Naive thymus-derived CD4-positive, alpha-beta T cell (primary cell): Measurements from ENCODE around the gene CTNNA1. TPM values are rescaled to one million over a fixed set of nuclear protein-coding genes. Genes with fewer than 3 reads are reported as not detected.
"Not testable (repeated sequence)": the region's sequence is repeated elsewhere in the genome, so short reads cannot be mapped to it uniquely, and the experiment has no call there.

ENCODE experiments used
- ATAC-seq: fragments of 150-1000 bp; cut with Tn5 transposase; 2 replicates; pipeline ENCODE4 v1.10.0; 2021; ENCODE audit warnings: mild to moderate bottlenecking, moderate library complexity
- CTCF ChIA-PET: fragments of 350-600 bp; sonication (Branson Sonifier 250); formaldehyde crosslinking; loops from one replicate; lab custom pipeline; 2021; ENCODE audit warnings: antibody characterized with exemption; lab: Charles Lee
- POLR2A ChIA-PET: fragments of 350-600 bp; sonication (Branson Sonifier 250); formaldehyde crosslinking; loops from one replicate; lab custom pipeline; 2021; ENCODE audit warnings: antibody characterized with exemption, inconsistent platforms; lab: Charles Lee
- DNase-seq, 9 donors: peaks; one replicate each; pipeline versions ENCODE4 v3.0.0 to v3.0.0-alpha.2; 2020 to 2022; ENCODE audit warnings: mixed read lengths in 1 of 9
- H3K27ac ChIP-seq: one replicate; pipeline ENCODE4 v1.7.0; 2013; ENCODE audit warnings: mild to moderate bottlenecking, low read depth, low read length, moderate library complexity
- H3K27me3 ChIP-seq, 2 donors: one replicate each; pipeline ENCODE4 v1.7.0; 2013; ENCODE audit warnings: low read length in 2 of 2, mild to moderate bottlenecking in 2 of 2, moderate library complexity in 2 of 2; ENCODE audit not compliant: control insufficient read depth in 2 of 2, insufficient read depth in 2 of 2
- H3K36me3 ChIP-seq, 3 experiments: 1 replicate in 2 of 3; 2 replicates in 1 of 3; pipeline ENCODE4 v1.7.0; 2013; ENCODE audit warnings: low read length in 3 of 3, mild to moderate bottlenecking in 3 of 3, moderate library complexity in 1 of 3; ENCODE audit not compliant: insufficient read depth in 3 of 3, control insufficient read depth in 2 of 3
- H3K4me1 ChIP-seq, 2 donors: one replicate each; pipeline ENCODE4 v1.7.0; 2013; ENCODE audit warnings: low read length in 2 of 2, mild to moderate bottlenecking in 2 of 2, moderate library complexity in 1 of 2; ENCODE audit not compliant: control insufficient read depth in 2 of 2, insufficient read depth in 2 of 2
- H3K4me3 ChIP-seq: 2 replicates; pipeline ENCODE4 v1.7.0; 2013; ENCODE audit warnings: mild to moderate bottlenecking, low read length
- H3K9me3 ChIP-seq, 3 experiments: 1 replicate in 2 of 3; 2 replicates in 1 of 3; pipeline ENCODE4 v1.7.0; 2013; ENCODE audit warnings: low read length in 3 of 3; ENCODE audit not compliant: control insufficient read depth in 2 of 3
- H3K27ac Mint-ChIP-seq, 9 donors: one replicate each; pipeline ENCODE4 v1.8.0; 2020 to 2022; ENCODE audit warnings: mixed read lengths in 9 of 9, mild to moderate bottlenecking in 8 of 9, moderate library complexity in 5 of 9, inconsistent platforms in 2 of 9
- H3K27me3 Mint-ChIP-seq, 5 donors: one replicate each; pipeline ENCODE4 v1.8.0; 2021 to 2022; ENCODE audit warnings: mixed read lengths in 5 of 5, mild to moderate bottlenecking in 1 of 5
- H3K36me3 Mint-ChIP-seq, 5 donors: one replicate each; pipeline ENCODE4 v1.8.0; 2020 to 2022; ENCODE audit warnings: mixed read lengths in 5 of 5, mild to moderate bottlenecking in 3 of 5, inconsistent platforms in 1 of 5
- H3K4me1 Mint-ChIP-seq, 7 donors: one replicate each; pipeline ENCODE4 v1.8.0; 2020 to 2022; ENCODE audit warnings: mixed read lengths in 7 of 7, mild to moderate bottlenecking in 3 of 7, inconsistent platforms in 1 of 7
- H3K4me3 Mint-ChIP-seq, 10 donors: one replicate each; pipeline ENCODE4 v1.8.0; 2020 to 2022; ENCODE audit warnings: mild to moderate bottlenecking in 10 of 10, mixed read lengths in 10 of 10, moderate library complexity in 6 of 10, inconsistent platforms in 2 of 10
- H3K9me3 Mint-ChIP-seq, 11 donors: one replicate each; pipeline ENCODE4 v1.8.0; 2020 to 2022; ENCODE audit warnings: mixed read lengths in 11 of 11, mild to moderate bottlenecking in 4 of 11, inconsistent platforms in 1 of 11, moderate library complexity in 1 of 11
- intact Hi-C, 2 donors: fragments of 100-400 bp; cut with micrococcal nuclease; formaldehyde crosslinking; loops; one replicate each; pipeline ENCODE4 v1.15.1; 2023
- polyA plus RNA-seq, 2 donors: library from polyadenylated mRNA; unstranded; fragments of 300-500 nt; fragmentation: Illumina TruSeq; gene quantifications; one replicate each; pipeline ENCODE4 v1.2.3, GENCODE V29; 2021
- total RNA-seq, 6 experiments: library from RNA in 5 of 6; stranded (reverse) in 5 of 6; gene quantifications; 1 replicate in 5 of 6; 2 replicates in 1 of 6; pipeline ENCODE4 v1.2.3 and lab custom pipeline; 2021 to 2026

Gene CTNNA1, protein sequence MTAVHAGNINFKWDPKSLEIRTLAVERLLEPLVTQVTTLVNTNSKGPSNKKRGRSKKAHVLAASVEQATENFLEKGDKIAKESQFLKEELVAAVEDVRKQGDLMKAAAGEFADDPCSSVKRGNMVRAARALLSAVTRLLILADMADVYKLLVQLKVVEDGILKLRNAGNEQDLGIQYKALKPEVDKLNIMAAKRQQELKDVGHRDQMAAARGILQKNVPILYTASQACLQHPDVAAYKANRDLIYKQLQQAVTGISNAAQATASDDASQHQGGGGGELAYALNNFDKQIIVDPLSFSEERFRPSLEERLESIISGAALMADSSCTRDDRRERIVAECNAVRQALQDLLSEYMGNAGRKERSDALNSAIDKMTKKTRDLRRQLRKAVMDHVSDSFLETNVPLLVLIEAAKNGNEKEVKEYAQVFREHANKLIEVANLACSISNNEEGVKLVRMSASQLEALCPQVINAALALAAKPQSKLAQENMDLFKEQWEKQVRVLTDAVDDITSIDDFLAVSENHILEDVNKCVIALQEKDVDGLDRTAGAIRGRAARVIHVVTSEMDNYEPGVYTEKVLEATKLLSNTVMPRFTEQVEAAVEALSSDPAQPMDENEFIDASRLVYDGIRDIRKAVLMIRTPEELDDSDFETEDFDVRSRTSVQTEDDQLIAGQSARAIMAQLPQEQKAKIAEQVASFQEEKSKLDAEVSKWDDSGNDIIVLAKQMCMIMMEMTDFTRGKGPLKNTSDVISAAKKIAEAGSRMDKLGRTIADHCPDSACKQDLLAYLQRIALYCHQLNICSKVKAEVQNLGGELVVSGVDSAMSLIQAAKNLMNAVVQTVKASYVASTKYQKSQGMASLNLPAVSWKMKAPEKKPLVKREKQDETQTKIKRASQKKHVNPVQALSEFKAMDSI
- total RNA-seq (10 to 100 TPM in 2 of 5 experiments, 1 to 10 TPM in 3; 3.7 to 52.9 (median 7.1) TPM), polyA plus RNA-seq (under 1 TPM; 0.78 to 0.92 TPM), total RNA-seq (lab: John Stamatoyannopoulos, UW) (3.4 reads per million, percentile 18 among the genes with 10 or more reads in this experiment)

DNA sequence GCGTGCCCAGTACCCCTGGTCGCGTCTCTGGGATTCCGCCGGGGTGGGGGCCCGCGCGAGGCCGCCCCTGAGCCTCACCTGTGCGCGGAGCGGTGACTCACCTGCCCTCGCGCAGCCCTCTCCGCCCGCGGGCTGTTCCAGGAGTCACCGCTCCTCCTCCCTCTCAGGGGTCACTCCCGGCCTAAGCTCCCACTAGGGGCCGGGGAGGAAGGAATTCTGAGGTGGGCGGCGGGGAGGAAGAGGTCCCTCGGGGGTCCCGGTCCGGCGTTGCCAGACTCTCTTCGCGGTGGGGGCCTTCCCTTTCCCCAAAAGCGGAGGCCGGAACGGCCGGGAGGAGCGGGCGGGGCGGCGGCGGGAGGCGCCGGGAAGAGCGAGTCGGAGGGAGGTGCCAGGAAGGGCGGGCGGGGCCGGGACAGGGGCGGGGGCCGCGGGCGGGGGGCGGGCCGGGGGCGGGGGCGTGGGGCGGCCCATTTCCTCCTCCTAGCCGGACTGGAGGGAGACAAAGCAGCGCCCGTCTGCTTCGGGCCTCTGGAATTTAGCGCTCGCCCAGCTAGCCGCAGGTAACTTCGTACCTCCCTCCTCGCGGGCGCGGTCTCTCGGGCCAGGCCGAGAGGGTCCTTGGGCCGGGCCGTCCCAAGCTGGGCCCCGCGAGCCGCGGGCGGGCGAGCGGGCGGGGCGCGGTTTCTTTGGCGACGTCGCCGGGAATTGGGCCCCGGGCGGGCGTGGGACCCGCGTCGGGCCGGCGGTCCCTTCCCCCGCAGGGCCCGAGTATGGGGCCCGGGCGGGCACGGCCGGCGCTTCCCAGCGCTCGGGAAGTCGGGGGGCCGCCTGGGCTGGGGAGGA lies at the start of gene CTNNA1:
Gene CTNNA1, plus strand, starts transcription at position 475 of the 843 bp plus-strand sequence. CDS start 28,500 bp downstream, outside the sequence.
- Histone ChIP-seq H3K4me3 (peak within 1 kb of the TSS; percentile 50), H3K4me1 (peaks cover 6 to 7% of the 10 kb centered on the region in 2 donors), H3K9me3 (no peaks in the 10 kb centered on the region), H3K36me3 (no peaks in the 10 kb centered on the region), H3K27me3 (no peaks in the 10 kb centered on the region), H3K27ac (no peak within 1 kb of the TSS)
- H3K36me3 Mint-ChIP-seq, result peaks cover 0 to 12% (median 3%) of the 10 kb centered on the region in 5 donors
- peaks cover 8 to 23% (median 15%) of the 10 kb centered on the region in 7 donors for H3K4me1 Mint-ChIP-seq
- intact Hi-C loops, result loop anchor here (1.0 to 10.0 kb wide), 7 partner anchors 11 to 639 kb away; partner anchors contain the start of genes HSPA9 (in 1 of the 2) and SIL1 (in 1 of the 2)
- peak within 1 kb of the TSS in 5 of 9 donors; percentile 10 to 67 (median 24) for H3K27ac Mint-ChIP-seq
- peaks cover 42 to 51% (median 48%) of the 10 kb centered on the region in 5 donors for H3K27me3 Mint-ChIP-seq
- ATAC-seq, result peak; percentile 68
- H3K9me3 Mint-ChIP-seq, result peaks cover 0 to 26% (median 4%) of the 10 kb centered on the region in 11 donors
- DNase-seq, result peak in 4 of 9 donors; percentile 11 to 67 (median 16)
- ChIA-PET POLR2A (no interaction called here), CTCF (no interaction called here)
- H3K4me3 Mint-ChIP-seq, result peak within 1 kb of the TSS; percentile 60 to 89 (median 79)

DNA sequence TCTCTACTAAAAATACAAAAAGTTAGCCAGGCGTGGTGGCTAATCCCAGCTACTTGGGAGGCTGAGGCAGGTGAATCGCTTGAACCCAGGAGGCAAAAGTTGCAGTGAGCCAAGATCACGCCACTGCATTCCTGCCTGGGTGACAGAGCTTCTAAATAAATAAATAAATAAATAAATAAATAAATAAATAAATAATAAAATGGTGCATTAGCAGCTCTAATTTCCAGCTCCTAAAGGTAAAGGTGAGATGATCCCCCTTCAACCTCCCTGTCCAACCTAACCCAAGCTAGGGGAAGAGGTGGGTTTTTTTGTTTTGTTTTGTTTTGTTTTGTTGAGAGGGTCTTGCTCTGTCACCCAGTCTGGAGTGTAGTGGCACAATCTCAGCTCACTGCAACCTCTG lies 49.4 kb upstream of the CTNNA1 start:
- intact Hi-C loops, DNase-seq, H3K4me3 ChIP-seq, CTCF ChIA-PET, H3K27ac Mint-ChIP-seq, H3K4me1 ChIP-seq, H3K4me1 Mint-ChIP-seq, H3K27ac ChIP-seq, H3K27me3 ChIP-seq, H3K4me3 Mint-ChIP-seq, H3K36me3 Mint-ChIP-seq, H3K9me3 Mint-ChIP-seq, ATAC-seq, H3K9me3 ChIP-seq, H3K36me3 ChIP-seq, POLR2A ChIA-PET: not testable (repeated sequence)
- peaks cover 80 to 88% (median 85%) of the 10 kb centered on the region in 5 donors for H3K27me3 Mint-ChIP-seq

DNA sequence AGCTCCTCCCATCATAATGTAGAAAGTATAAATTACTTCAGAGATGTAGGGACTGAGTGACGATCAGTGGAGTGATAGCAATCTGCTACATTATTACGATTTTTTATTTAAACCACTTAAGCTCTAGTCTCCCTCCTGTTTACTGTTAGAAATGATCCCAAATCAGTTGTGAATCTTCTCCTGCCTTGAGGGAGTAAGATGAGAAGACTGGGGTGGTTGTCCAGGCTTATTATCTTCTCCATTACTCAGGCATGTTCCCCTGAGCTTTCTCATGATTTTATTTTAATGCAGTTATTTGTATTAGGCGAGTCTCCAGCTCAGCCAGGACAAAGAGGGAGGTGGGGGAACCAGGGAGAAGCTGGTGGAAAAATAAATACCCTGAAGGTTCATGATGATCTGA lies 48.2 kb upstream of the CTNNA1 start:
- intact Hi-C loops, result no loop called here
- Mint-ChIP-seq H3K4me3 (no peak overlapping the region), H3K27me3 (peaks cover 73 to 84% (median 76%) of the 10 kb centered on the region in 5 donors), H3K27ac (no peak overlapping the region), H3K36me3 (peaks cover 0 to 3% (median 0%) of the 10 kb centered on the region in 5 donors), H3K9me3 (peaks cover 0 to 4% (median 1%) of the 10 kb centered on the region in 11 donors), H3K4me1 (no peaks in the 10 kb centered on the region)
- no peaks in the 10 kb centered on the region for H3K4me1 ChIP-seq
- DNase-seq, result no peak
- no peaks in the 10 kb centered on the region for H3K9me3 ChIP-seq
- ChIA-PET POLR2A (no interaction called here), CTCF (no interaction called here)
- H3K4me3 ChIP-seq, result no peak overlapping the region
- no peak overlapping the region for H3K27ac ChIP-seq
- H3K36me3 ChIP-seq, result no peaks in the 10 kb centered on the region
- no peak for ATAC-seq
- H3K27me3 ChIP-seq, result peaks cover 0 to 6% of the 10 kb centered on the region in 2 donors

DNA sequence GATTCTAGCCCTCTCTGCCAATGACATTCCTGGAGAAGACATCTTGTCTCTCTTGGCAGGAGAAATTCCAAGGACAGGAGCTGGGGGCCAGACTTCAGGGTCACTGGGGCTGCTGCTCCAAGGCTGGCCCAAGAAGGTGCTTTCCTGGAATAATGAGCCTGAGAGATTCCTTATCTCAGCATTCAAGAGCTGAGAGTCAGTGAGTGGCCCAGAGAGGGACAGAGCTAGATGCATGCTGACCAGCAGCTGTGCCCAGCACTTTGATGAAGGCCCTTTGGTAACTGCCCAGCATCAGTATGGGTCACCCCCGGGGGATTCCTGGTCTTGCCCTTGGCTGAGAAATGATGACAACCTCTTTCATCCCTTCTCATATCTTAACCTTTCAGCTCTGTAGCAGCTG lies 47.7 kb upstream of the CTNNA1 start:
- Histone ChIP-seq H3K27me3 (peaks cover 0 to 6% of the 10 kb centered on the region in 2 donors), H3K4me1 (no peaks in the 10 kb centered on the region), H3K9me3 (no peaks in the 10 kb centered on the region), H3K36me3 (no peaks in the 10 kb centered on the region), H3K27ac (no peak overlapping the region), H3K4me3 (no peak overlapping the region)
- Mint-ChIP-seq H3K9me3 (peaks cover 0 to 6% (median 1%) of the 10 kb centered on the region in 11 donors), H3K27me3 (peaks cover 68 to 87% (median 72%) of the 10 kb centered on the region in 5 donors), H3K36me3 (peaks cover 0 to 3% (median 0%) of the 10 kb centered on the region in 5 donors), H3K4me3 (no peak overlapping the region), H3K4me1 (no peaks in the 10 kb centered on the region), H3K27ac (no peak overlapping the region)
- DNase-seq (no peak), ATAC-seq (no peak)
- POLR2A ChIA-PET, result no interaction called here
- CTCF ChIA-PET, result no interaction called here
- intact Hi-C loops, result no loop called here

DNA sequence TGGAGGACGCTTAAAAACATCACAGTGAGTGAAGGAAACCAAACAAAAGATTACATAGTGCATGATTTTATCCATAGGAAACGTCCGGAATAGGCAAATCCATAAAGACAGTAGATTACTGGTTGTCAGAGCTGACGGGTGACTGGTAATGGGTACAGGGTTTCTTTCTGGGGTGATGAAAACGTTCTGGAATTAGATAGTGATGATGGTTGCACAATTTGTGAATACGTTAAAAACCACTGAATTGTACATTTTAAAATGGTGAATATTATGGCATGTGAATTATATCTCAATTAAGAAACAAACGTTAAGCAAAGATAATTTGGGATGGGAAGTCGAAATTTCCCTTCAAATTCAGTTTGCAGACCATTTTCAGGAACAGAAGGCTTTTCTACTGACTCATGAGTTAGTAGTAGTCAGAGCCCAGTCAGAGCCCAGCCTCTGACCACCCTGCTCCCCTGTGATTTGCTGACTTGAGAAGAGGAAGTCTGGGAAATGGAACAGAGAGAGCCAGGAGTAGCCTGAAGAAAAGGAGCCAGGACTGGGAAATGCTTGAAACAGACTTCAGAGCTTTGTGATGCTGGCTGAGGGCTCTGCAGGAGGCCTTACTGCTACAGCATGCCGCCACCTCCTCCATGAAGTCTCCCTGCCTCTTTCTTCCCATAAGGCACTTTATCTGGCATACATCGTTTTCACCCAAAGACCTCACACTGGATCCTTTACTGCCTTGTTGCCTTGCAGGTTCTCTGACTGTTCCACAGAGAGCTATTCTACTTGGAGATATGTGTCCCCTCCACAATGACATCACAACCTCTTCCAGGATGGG lies 46.4 kb upstream of the CTNNA1 start:
- no peak for ATAC-seq
- Mint-ChIP-seq H3K4me1 (no peaks in the 10 kb centered on the region), H3K27me3 (peaks cover 66 to 83% (median 70%) of the 10 kb centered on the region in 5 donors), H3K27ac (no peak overlapping the region), H3K9me3 (peaks cover 0 to 4% (median 0%) of the 10 kb centered on the region in 11 donors), H3K4me3 (peak overlapping the region in 1 of 10 donors; percentile 2), H3K36me3 (peaks cover 0 to 3% (median 0%) of the 10 kb centered on the region in 5 donors)
- no peak for DNase-seq
- Histone ChIP-seq H3K4me1 (no peaks in the 10 kb centered on the region), H3K36me3 (no peaks in the 10 kb centered on the region), H3K4me3 (no peak overlapping the region), H3K27ac (no peak overlapping the region), H3K9me3 (no peaks in the 10 kb centered on the region), H3K27me3 (peaks cover 0 to 6% of the 10 kb centered on the region in 2 donors)
- POLR2A ChIA-PET, result interaction anchor here (0.6 kb wide), 1 partner anchor 12 kb away, joined by 3 read pairs; no protein-coding TSS in a partner anchor
- CTCF ChIA-PET, result no interaction called here
- intact Hi-C loops, result no loop called here
